ENCODE results near the gene CGRRF1.
A peak's percentile ranks its signal among the peaks of the same experiment; 100 is the strongest.

The CGRRF1 gene

GRCh38 chr14:54481695-54482094 lies 28.0 kb upstream of the CGRRF1 start:
- peaks cover 43% of the 10 kb centered on the region for H3K79me2 ChIP-seq (ENCODE audit: low read length)
- no peak for TF ChIP-seq EZH2phosphoT487 (IDR thresholded peaks at IDR 0.05; ENCODE audit: low read depth)
- TF ChIP-seq, protein P1, sequence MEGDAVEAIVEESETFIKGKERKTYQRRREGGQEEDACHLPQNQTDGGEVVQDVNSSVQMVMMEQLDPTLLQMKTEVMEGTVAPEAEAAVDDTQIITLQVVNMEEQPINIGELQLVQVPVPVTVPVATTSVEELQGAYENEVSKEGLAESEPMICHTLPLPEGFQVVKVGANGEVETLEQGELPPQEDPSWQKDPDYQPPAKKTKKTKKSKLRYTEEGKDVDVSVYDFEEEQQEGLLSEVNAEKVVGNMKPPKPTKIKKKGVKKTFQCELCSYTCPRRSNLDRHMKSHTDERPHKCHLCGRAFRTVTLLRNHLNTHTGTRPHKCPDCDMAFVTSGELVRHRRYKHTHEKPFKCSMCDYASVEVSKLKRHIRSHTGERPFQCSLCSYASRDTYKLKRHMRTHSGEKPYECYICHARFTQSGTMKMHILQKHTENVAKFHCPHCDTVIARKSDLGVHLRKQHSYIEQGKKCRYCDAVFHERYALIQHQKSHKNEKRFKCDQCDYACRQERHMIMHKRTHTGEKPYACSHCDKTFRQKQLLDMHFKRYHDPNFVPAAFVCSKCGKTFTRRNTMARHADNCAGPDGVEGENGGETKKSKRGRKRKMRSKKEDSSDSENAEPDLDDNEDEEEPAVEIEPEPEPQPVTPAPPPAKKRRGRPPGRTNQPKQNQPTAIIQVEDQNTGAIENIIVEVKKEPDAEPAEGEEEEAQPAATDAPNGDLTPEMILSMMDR (IDR thresholded peaks at IDR 0.05; ENCODE audit: low read depth, low read length), result no peak
- H4K20me1 ChIP-seq (ENCODE audit: insufficient read depth, low read length), result peaks cover 22% of the 10 kb centered on the region
- no peak overlapping the region for H3K27ac ChIP-seq (ENCODE audit: low read length)
- no peak overlapping the region for H2AFZ ChIP-seq (ENCODE audit: low read depth, low read length)
- H3K9ac ChIP-seq (ENCODE audit: low read length), result no peak overlapping the region
- H3K4me3 ChIP-seq (ENCODE audit: low read length), result no peak overlapping the region
- no peak overlapping the region for H3K4me2 ChIP-seq (ENCODE audit: low read length)
- no peaks in the 10 kb centered on the region for H3K27me3 ChIP-seq (ENCODE audit: low read depth, low read length)
- no peaks in the 10 kb centered on the region for H3K9me3 ChIP-seq (ENCODE audit: insufficient read depth, low read length)
- peaks cover 22% of the 10 kb centered on the region for H3K36me3 ChIP-seq (replicated peaks; ENCODE audit: low read depth, low read length)
- peaks cover 30% of the 10 kb centered on the region for H3K4me1 ChIP-seq (ENCODE audit: low read length)

GRCh38 chr14:54483073-54483745 lies 26.5 kb upstream of the CGRRF1 start:
- Histone ChIP-seq H3K27ac (ENCODE audit: low read length) (peak overlapping the region; percentile 31), H3K4me3 (ENCODE audit: low read length) (peak overlapping the region; percentile 52), H3K36me3 (replicated peaks; ENCODE audit: low read depth, low read length) (peaks cover 20% of the 10 kb centered on the region), H4K20me1 (ENCODE audit: insufficient read depth, low read length) (peaks cover 22% of the 10 kb centered on the region), H3K4me1 (ENCODE audit: low read length) (peaks cover 29% of the 10 kb centered on the region), H3K4me2 (ENCODE audit: low read length) (peak overlapping the region; percentile 58), H3K79me2 (ENCODE audit: low read length) (peaks cover 58% of the 10 kb centered on the region), H3K9me3 (ENCODE audit: insufficient read depth, low read length) (no peaks in the 10 kb centered on the region), H3K9ac (ENCODE audit: low read length) (peak overlapping the region; percentile 20), H2AFZ (ENCODE audit: low read depth, low read length) (no peak overlapping the region), H3K27me3 (ENCODE audit: low read depth, low read length) (no peaks in the 10 kb centered on the region)
- TF ChIP-seq, protein P1 (IDR thresholded peaks at IDR 0.05; ENCODE audit: low read depth, low read length), result no peak
- no peak for TF ChIP-seq EZH2phosphoT487 (IDR thresholded peaks at IDR 0.05; ENCODE audit: low read depth)

DNA sequence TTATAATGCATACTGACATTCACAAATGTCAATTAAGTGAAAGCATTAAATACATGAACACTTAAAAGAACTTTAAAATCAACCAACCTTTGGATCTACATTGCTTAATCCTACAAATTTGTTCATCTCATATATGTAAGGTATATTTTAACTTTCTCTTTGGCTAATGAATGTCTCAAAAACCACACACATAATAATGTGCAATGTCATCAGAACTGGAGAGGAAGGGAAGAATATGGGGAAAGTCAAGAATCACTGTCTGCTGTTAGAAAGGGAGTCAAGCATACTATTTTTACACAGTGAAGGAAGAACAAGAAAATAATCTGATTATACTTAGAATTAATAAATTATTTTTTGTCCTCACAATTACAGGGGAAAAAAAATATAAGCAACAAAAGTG lies 25.9 kb upstream of the CGRRF1 start:
- H3K36me3 ChIP-seq (replicated peaks; ENCODE audit: low read depth, low read length), result peaks cover 14% of the 10 kb centered on the region
- H3K27ac ChIP-seq (ENCODE audit: low read length), result peak overlapping the region; percentile 31
- H3K4me2 ChIP-seq (ENCODE audit: low read length), result peak overlapping the region; percentile 58
- H3K9me3 ChIP-seq (ENCODE audit: insufficient read depth, low read length), result no peaks in the 10 kb centered on the region
- no peaks in the 10 kb centered on the region for H3K27me3 ChIP-seq (ENCODE audit: low read depth, low read length)
- no peak for TF ChIP-seq EZH2phosphoT487 (IDR thresholded peaks at IDR 0.05; ENCODE audit: low read depth)
- TF ChIP-seq, protein P1 (IDR thresholded peaks at IDR 0.05; ENCODE audit: low read depth, low read length), result no peak
- peak overlapping the region; percentile 20 for H3K9ac ChIP-seq (ENCODE audit: low read length)
- peaks cover 29% of the 10 kb centered on the region for H3K4me1 ChIP-seq (ENCODE audit: low read length)
- H4K20me1 ChIP-seq (ENCODE audit: insufficient read depth, low read length), result peaks cover 22% of the 10 kb centered on the region
- H3K79me2 ChIP-seq (ENCODE audit: low read length), result peaks cover 64% of the 10 kb centered on the region
- no peak overlapping the region for H2AFZ ChIP-seq (ENCODE audit: low read depth, low read length)
- peak overlapping the region; percentile 52 for H3K4me3 ChIP-seq (ENCODE audit: low read length)

- Histone ChIP-seq H3K9ac (ENCODE audit: low read length) (no peak overlapping the region), H3K36me3 (replicated peaks; ENCODE audit: low read depth, low read length) (peaks cover 13% of the 10 kb centered on the region), H3K79me2 (ENCODE audit: low read length) (peaks cover 73% of the 10 kb centered on the region), H3K4me2 (ENCODE audit: low read length) (no peak overlapping the region; the same call in 1 of the 2 replicates), H3K4me3 (ENCODE audit: low read length) (no peak overlapping the region), H3K27me3 (ENCODE audit: low read depth, low read length) (no peaks in the 10 kb centered on the region), H2AFZ (ENCODE audit: low read depth, low read length) (no peak overlapping the region), H3K27ac (ENCODE audit: low read length) (no peak overlapping the region), H3K4me1 (ENCODE audit: low read length) (peaks cover 37% of the 10 kb centered on the region), H3K9me3 (ENCODE audit: insufficient read depth, low read length) (no peaks in the 10 kb centered on the region), H4K20me1 (ENCODE audit: insufficient read depth, low read length) (peaks cover 22% of the 10 kb centered on the region)
- no peak for TF ChIP-seq EZH2phosphoT487 (IDR thresholded peaks at IDR 0.05; ENCODE audit: low read depth)
- TF ChIP-seq, protein P1 (IDR thresholded peaks at IDR 0.05; ENCODE audit: low read depth, low read length), result no peak
Observed at GRCh38 chr14:54486685-54487084, 23.0 kb upstream of the CGRRF1 start.

Measured in OCI-LY3 (cell line).